ENCODE results near the gene ARL5B.
A peak's percentile ranks its signal among the peaks of the same experiment; 100 is the strongest.
"Not testable (repeated sequence)": the region's sequence is repeated elsewhere in the genome, so short reads cannot be mapped to it uniquely, and the experiment has no call there.

The ARL5B gene, protein sequence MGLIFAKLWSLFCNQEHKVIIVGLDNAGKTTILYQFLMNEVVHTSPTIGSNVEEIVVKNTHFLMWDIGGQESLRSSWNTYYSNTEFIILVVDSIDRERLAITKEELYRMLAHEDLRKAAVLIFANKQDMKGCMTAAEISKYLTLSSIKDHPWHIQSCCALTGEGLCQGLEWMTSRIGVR

DNA sequence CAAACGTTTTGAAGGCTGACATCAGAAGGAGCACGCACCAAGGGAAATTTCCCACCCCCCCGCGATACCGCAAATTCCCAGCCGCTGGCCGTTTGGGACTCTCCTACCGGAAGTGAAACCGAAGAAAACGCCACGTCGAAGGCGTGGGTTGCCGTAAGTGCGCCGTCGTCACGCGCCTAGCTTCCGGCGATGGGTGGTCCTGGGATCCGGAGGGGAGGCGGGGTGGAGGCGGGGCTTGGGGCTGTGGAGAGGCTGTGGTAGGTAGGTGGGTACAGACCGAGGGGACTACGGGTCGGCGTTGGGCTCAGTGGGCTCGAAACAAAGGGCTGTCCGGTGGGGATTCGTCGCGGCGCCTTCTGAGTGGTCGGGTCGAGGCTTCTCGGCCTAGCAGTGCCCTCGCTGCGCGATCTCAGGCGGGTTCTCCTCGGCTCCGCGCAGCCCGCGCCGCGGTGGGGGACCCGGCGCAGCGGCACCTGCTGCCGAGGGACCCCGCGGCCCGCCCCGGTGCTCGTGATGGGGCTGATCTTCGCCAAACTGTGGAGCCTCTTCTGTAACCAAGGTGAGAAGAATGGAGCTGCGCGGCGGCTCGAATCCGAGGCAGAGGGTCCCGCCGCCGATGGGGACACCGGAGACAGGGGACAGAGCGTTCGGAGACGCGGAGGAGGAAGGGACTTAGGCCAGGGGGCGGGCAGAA is at the start of gene ARL5B:
Gene ARL5B (plus strand): TSS at position 307 of the 694 bp plus-strand sequence. CDS start 207 bp downstream, at position 514.
- DNase-seq (ENCODE audit: low read depth in 1 of 2, low spot score in 1 of 2), result peak; percentile 72 to 95
- in situ Hi-C loops (cut with HindIII; ENCODE audit: low pct_unique_long_range_greater_than_20kb, low sequenced_read_pairs), result no loop called here

DNA sequence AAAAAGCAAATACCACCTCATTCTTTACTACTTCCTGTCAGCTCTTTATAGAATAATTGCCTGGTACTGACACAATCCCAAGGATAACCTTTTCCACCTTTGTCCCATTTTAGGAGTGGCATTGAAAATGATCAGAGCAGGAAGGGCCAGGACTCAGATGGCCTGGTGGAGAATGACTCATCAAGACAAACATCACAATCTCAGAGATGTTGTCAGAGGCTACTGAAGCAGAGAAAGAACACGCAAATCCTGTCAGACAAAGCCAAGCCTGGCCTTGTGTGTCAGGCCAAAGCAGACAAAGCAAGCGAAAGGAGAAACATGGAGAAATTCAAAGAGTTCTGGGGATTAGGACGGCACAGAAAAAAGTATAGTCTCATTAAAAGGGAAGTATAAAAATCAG is 48.7 kb upstream of the ARL5B start:
- TF ChIP-seq JUND (IDR thresholded peaks at IDR 0.05; ENCODE audit: low read depth), result no peak
- in situ Hi-C loops (cut with HindIII; ENCODE audit: low pct_unique_long_range_greater_than_20kb, low sequenced_read_pairs), result no loop called here
- DNase-seq (ENCODE audit: low read depth in 1 of 2, low spot score in 1 of 2), result peak in 1 of 2 experiments; percentile 7

More for the DNA sequence above, at the start of gene ARL5B:
- TF ChIP-seq JUND (IDR thresholded peaks at IDR 0.05; ENCODE audit: low read depth), result no peak

DNA sequence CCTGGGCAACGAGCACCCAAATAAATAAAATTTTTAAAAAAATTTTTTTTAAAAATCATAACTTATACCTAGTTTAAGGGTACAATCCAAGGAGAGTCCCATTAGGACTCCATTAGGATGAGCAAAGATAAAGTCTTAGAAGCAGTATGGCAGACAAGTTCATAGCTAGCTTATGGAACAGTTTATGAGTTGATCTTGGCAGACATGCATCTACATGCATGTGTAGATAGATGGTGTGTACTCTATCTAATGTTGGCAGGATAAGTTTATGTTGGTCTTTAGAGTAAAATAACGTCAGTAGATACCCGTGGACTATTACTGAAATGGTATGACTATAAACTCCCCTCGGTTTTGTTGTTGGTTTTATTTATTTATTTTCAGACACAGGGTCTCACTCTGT is 48.1 kb upstream of the ARL5B start:
- no peak for TF ChIP-seq JUND (IDR thresholded peaks at IDR 0.05; ENCODE audit: low read depth)
- no peak for DNase-seq (ENCODE audit: low read depth in 1 of 2, low spot score in 1 of 2)
- in situ Hi-C loops (cut with HindIII; ENCODE audit: low pct_unique_long_range_greater_than_20kb, low sequenced_read_pairs), result no loop called here

DNA sequence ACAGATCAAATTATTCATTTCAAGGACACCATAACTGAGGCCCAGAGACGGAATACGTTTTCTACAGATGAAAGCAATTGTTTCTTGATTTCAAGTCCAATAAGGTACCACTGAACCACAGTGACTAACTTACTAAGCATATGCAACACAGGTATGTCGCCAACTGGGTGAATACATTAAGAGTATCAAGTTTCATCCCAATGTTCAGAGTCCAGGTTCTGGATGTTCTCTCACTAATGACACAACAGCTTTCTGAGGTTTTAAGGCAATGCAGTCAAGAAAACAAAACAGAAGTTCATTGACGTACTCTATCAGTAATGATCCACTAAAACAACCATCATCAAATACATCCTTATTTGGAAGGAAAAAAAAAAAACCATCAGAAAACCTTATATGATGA is 43.6 kb upstream of the ARL5B start:
- DNase-seq (ENCODE audit: low read depth in 1 of 2, low spot score in 1 of 2), result no peak
- in situ Hi-C loops (cut with HindIII; ENCODE audit: low pct_unique_long_range_greater_than_20kb, low sequenced_read_pairs), result no loop called here
- no peak for TF ChIP-seq JUND (IDR thresholded peaks at IDR 0.05; ENCODE audit: low read depth)

DNA sequence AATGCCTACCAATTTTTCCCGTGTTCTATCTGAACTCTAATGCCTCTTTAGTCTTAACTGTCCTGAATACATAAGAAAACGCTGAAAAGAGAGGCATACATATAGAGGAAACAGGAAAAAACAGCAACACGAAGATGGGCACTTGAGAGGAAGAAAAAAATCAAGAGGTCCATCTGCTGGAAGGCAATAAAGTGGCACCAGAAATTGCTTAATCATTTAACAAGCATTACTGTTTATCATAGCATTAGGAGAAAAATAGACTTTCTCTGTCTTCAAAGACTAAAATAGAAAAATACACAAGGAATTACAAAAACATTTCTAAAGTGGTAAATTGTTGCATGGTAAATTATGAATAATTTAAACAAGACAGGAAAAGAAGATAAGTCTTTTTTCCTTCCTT is 42.9 kb upstream of the ARL5B start:
- in situ Hi-C loops (cut with HindIII; ENCODE audit: low pct_unique_long_range_greater_than_20kb, low sequenced_read_pairs), result no loop called here
- no peak for TF ChIP-seq JUND (IDR thresholded peaks at IDR 0.05; ENCODE audit: low read depth)
- peak in 1 of 2 experiments; percentile 2 for DNase-seq (ENCODE audit: low read depth in 1 of 2, low spot score in 1 of 2)

DNA sequence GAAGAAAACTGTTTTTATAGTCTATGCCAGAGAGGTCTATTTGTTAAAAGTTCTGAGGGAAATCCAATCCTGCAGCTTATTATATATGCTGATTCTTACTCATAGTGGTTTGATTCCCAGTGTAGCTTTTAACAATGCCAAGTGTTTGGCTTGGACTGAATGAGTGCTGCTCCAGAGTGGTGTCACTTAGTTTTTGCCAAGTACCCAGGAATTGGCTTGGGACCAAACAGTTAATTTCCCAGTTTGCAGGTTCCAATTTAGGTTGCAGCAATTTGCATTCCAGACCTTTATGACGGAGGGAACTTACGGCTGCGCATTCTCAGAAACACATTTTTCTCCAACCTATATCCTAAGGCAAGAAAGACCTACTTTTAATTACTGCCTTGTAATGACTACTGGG is 40.2 kb upstream of the ARL5B start:
- in situ Hi-C loops (cut with HindIII; ENCODE audit: low pct_unique_long_range_greater_than_20kb, low sequenced_read_pairs), result no loop called here
- no peak for TF ChIP-seq JUND (IDR thresholded peaks at IDR 0.05; ENCODE audit: low read depth)
- DNase-seq (ENCODE audit: low read depth in 1 of 2, low spot score in 1 of 2), result no peak

DNA sequence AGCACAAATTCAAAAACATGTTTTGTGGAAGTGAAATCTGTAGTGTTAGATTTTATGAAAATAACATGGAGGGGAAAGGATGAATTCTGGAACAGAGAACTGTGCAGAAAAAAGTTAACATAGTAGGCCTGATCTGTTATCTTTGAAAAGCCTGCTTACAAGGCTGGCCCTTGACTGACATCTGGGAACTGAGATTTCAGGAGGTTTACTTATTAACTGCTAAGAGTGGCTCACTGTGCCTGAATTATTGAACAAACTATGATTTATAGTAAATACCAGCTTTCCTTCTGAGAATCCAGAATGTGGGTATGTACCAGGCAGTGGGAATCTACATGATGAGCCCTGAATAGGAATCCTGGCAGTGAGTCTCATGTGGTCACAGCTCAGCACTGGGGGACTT is 38.4 kb upstream of the ARL5B start:
- in situ Hi-C loops (cut with HindIII; ENCODE audit: low pct_unique_long_range_greater_than_20kb, low sequenced_read_pairs), result no loop called here
- no peak for DNase-seq (ENCODE audit: low read depth in 1 of 2, low spot score in 1 of 2)
- TF ChIP-seq JUND (IDR thresholded peaks at IDR 0.05; ENCODE audit: low read depth), result no peak

DNA sequence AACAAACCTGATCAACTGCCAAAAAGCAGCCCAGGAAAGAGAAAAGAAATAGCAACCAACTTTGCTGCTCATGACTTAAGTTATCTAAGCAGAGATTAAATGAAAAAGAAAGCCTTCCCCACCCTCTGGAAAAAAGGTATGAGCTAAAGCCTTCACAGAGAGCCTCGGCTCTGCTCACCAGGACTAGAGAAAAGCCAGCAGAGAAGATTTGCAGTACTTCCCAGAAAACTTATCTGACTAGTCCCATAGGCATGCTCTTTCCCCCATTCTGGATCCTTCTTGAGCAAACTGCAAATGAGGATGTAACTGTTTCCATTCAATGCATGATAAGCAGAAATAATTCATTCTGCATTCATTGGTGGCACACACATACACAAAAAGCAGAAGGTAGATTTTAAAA is 35.6 kb upstream of the ARL5B start:
- in situ Hi-C loops (cut with HindIII; ENCODE audit: low pct_unique_long_range_greater_than_20kb, low sequenced_read_pairs); DNase-seq (ENCODE audit: low read depth in 1 of 2, low spot score in 1 of 2): not testable (repeated sequence)

DNA sequence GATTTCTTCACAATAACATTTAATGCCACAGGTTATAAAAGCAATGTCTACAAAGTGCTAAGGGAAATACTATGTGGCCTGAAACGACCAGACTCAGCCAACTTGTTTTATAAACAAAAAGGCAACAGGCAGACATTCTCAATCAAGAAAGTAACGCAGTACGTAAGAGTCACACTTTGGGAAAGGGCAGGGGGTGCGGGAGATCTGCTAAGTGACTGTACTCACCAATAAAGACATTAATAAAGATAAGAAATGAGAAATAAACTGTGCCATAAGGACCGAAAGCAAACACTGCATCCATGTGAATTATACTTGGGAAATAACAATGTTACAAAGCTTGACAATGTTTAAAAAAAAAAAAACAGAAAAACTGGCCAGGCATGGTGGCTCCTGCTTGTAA is 33.3 kb upstream of the ARL5B start:
- no peak for TF ChIP-seq JUND (IDR thresholded peaks at IDR 0.05; ENCODE audit: low read depth)
- in situ Hi-C loops (cut with HindIII; ENCODE audit: low pct_unique_long_range_greater_than_20kb, low sequenced_read_pairs), result no loop called here
- DNase-seq (ENCODE audit: low read depth in 1 of 2, low spot score in 1 of 2), result no peak

DNA sequence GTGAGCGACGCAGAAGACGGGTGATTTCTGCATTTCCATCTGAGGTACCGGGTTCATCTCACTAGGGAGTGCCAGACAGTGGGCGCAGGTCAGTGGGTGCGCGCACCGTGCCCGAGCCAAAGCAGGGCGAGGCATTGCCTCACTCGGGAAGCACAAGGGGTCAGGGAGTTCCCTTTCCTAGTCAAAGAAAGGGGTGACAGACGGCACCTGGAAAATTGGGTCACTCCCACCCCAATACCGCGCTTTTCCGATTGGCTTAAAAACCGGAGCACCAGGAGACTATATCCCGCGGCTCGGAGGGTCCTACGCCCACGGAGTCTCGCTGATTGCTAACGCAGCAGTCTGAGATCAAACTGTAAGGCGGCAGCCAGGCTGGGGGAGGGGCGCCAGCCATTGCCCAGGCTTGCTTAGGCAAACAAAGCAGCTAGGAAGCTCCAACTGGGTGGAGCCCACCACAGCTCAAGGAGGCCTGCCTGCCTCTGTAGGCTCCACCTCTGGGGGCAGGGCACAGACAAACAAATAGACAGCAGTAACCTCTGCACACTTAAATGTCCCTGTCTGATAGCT is 31.7 kb upstream of the ARL5B start:
- peak in 1 of 2 experiments; percentile 45 for DNase-seq (ENCODE audit: low read depth in 1 of 2, low spot score in 1 of 2)
- in situ Hi-C loops (cut with HindIII; ENCODE audit: low pct_unique_long_range_greater_than_20kb, low sequenced_read_pairs), result not testable (repeated sequence)

DNA sequence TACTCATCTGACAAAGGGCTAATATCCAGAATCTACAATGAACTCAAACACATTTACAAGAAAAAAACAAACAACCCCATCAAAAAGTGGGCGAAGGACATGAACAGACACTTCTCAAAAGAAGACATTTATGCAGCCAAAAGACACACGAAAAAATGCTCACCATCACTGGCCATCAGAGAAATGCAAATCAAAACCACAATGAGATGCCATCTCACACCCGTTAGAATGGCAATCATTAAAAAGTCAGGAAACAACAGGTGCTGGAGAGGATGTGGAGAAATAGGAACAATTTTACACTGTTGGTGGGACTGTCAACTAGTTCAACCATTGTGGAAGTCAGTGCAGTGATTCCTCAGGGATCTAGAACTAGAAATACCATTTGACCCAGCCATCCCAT is 26.7 kb upstream of the ARL5B start:
- DNase-seq (ENCODE audit: low read depth in 1 of 2, low spot score in 1 of 2); in situ Hi-C loops (cut with HindIII; ENCODE audit: low pct_unique_long_range_greater_than_20kb, low sequenced_read_pairs): not testable (repeated sequence)

DNA sequence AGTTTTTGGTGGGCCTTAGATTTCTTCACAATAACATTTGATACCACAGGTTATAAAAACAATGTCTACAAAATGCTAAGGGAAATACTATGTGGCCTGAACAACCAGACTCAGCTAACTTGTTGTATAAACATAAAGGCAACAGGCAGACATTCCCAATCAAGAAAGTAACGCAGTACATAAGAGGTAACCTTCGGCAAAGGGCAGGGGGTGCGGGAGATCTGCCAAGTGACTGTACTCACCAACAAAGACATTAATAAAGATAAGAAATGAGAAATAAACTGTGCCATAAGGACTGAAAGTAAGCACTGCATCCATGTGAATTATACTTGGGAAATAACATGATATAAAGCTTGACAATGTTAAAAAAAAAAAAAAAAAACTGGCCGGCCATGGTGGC is 23.2 kb upstream of the ARL5B start:
- in situ Hi-C loops (cut with HindIII; ENCODE audit: low pct_unique_long_range_greater_than_20kb, low sequenced_read_pairs), result no loop called here
- no peak for DNase-seq (ENCODE audit: low read depth in 1 of 2, low spot score in 1 of 2)
- no peak for TF ChIP-seq JUND (IDR thresholded peaks at IDR 0.05; ENCODE audit: low read depth)

DNA sequence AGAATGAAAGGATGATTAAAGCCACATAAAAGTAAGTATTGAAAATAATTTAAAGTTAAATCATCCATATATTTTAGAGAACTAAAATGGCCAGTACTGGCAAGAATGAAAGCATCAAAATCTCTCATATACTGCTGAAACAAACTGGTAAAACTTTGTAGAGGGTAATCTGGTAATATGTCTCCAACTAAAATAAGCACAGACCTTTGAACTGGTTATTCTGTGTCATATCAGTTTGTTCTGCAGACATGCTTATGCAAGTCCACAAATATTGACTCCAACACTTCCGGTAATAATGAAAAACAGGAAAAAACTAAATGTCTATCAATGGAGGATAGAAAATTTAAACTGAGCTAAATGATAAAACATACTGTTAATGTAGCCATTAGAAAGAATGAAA is 21.8 kb upstream of the ARL5B start:
- in situ Hi-C loops (cut with HindIII; ENCODE audit: low pct_unique_long_range_greater_than_20kb, low sequenced_read_pairs); DNase-seq (ENCODE audit: low read depth in 1 of 2, low spot score in 1 of 2): not testable (repeated sequence)

DNA sequence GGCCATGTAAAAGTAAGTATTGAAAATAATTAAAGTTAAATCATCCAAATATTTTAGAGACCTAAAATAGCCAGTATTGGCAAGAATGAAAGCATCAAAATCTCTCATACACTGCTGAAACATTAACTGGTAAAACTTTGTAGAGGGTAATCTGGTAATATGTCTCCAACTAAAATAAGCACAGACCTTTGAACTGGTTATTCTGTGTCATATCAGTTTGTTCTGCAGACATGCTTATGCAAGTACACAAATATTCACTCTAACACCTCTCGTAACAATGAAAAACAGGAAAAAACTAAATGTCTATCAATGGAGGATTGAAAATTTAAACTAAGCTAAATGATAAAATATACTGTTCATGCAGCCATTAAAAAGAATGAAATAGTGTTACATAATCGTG is 19.5 kb upstream of the ARL5B start:
- DNase-seq (ENCODE audit: low read depth in 1 of 2, low spot score in 1 of 2); in situ Hi-C loops (cut with HindIII; ENCODE audit: low pct_unique_long_range_greater_than_20kb, low sequenced_read_pairs): not testable (repeated sequence)
